PC-9 (cell line): ENCODE data around the gene MICAL3. TPM values are rescaled to one million over a fixed set of nuclear protein-coding genes. Genes with fewer than 3 reads are reported as not detected.

Experiments
- BruUV-seq: library from RNA; stranded (reverse); fragments of 400-500 nt; replicated peaks from 2 replicates; lab custom pipeline; 2021; lab: Mats Ljungman, UMichigan
- CTCF ChIA-PET: fragments of 300-600 bp; sonication (Branson Sonifier 250); formaldehyde crosslinking; loops from one replicate; lab custom pipeline; 2022; ENCODE audit warnings: antibody characterized with exemption; lab: Charles Lee
- POLR2A ChIA-PET: fragments of 300-600 bp; sonication (Branson Sonifier 250); formaldehyde crosslinking; loops from one replicate; lab custom pipeline; 2022; ENCODE audit warnings: antibody characterized with exemption; ENCODE audit not compliant: unreplicated experiment; lab: Charles Lee
- DNase-seq, 2 experiments: peaks; one replicate each; pipeline versions ENCODE4 v3.0.0 to v3.0.0-alpha.2; 2015 to 2022; ENCODE audit warnings: mixed read lengths in 1 of 2
- H2AFZ ChIP-seq: fragments of 200-600 bp; sonication (generic); 2 replicates; pipeline ENCODE4 v1.8.1; 2017; ENCODE audit warnings: antibody characterized with exemption
- H3F3A ChIP-seq: fragments of 200-600 bp; sonication (generic); 2 replicates; pipeline ENCODE4 v1.8.1; 2017; ENCODE audit warnings: antibody characterized with exemption, mild to moderate bottlenecking, low read depth; ENCODE audit not compliant: insufficient read depth
- H3K27ac ChIP-seq: fragments of 200-600 bp; sonication (generic); 2 replicates; pipeline ENCODE4 v1.6.1; 2016; ENCODE audit warnings: mixed run types
- H3K27me3 ChIP-seq: fragments of 200-600 bp; sonication (generic); 2 replicates; pipeline ENCODE4 v1.6.1; 2016; ENCODE audit warnings: low read depth, mixed run types; ENCODE audit not compliant: insufficient read depth
- H3K36me3 ChIP-seq: fragments of 200-600 bp; sonication (generic); 2 replicates; pipeline ENCODE4 v1.6.1; 2016; ENCODE audit warnings: low read depth, mixed run types
- H3K4me1 ChIP-seq: fragments of 200-600 bp; sonication (generic); replicated peaks from 2 replicates; pipeline ENCODE4 v1.6.1; 2016; ENCODE audit warnings: mixed run types; ENCODE audit not compliant: insufficient read depth
- H3K4me2 ChIP-seq: fragments of 200-600 bp; sonication (generic); 2 replicates; pipeline ENCODE4 v1.6.1; 2017; ENCODE audit warnings: mixed run types
- H3K4me3 ChIP-seq: fragments of 200-600 bp; sonication (generic); 2 replicates; pipeline ENCODE4 v1.6.1; 2016; ENCODE audit warnings: mixed run types
- H3K79me2 ChIP-seq: fragments of 200-600 bp; sonication (generic); 2 replicates; pipeline ENCODE4 v1.6.1; 2017; ENCODE audit warnings: low read depth, mixed run types
- H3K9me2 ChIP-seq: fragments of 200-600 bp; sonication (generic); 2 replicates; pipeline ENCODE4 v1.8.1; 2017; ENCODE audit warnings: mild to moderate bottlenecking; ENCODE audit not compliant: insufficient read depth
- H3K9me3 ChIP-seq: fragments of 200-600 bp; sonication (generic); 2 replicates; pipeline ENCODE4 v1.8.1; 2016; ENCODE audit warnings: low read depth; ENCODE audit not compliant: insufficient read depth
- H4K20me1 ChIP-seq: fragments of 200-600 bp; sonication (generic); 2 replicates; pipeline ENCODE4 v1.8.1; 2017; ENCODE audit not compliant: insufficient read depth
- CTCF ChIP-seq: fragments of 200-600 bp; sonication (generic); conservative IDR thresholded peaks from 2 replicates; pipeline ENCODE4 v1.6.1; 2017; ENCODE audit warnings: mixed run types, antibody characterized with exemption, mild to moderate bottlenecking, moderate library complexity
- EZH2 ChIP-seq: fragments of 200-600 bp; sonication (generic); IDR thresholded peaks from 2 replicates; pipeline ENCODE4 v1.8.0; 2017; ENCODE audit warnings: antibody characterized with exemption, low read depth
- intact Hi-C: fragments of 100-400 bp; cut with micrococcal nuclease; formaldehyde crosslinking; loops from one replicate; pipeline ENCODE4 v1.10.0; 2022; ENCODE audit not compliant: unreplicated experiment
- total RNA-seq: library from RNA; stranded (reverse); gene quantifications from 2 replicates; pipeline ENCODE4 v1.2.3, GENCODE V29; 2021

Gene MICAL3
- total RNA-seq, 1 experiment from 2014 or later: 27.4 TPM

- POLR2A ChIA-PET: no interaction called here
- CTCF ChIA-PET: no interaction called here
- Histone ChIP-seq H3K36me3 (no peaks in the 10 kb centered on the region), H3F3A (no peaks in the 10 kb centered on the region), H3K27me3 (no peaks in the 10 kb centered on the region), H4K20me1 (no peaks in the 10 kb centered on the region; the same call in 1 of the 2 replicates), H3K4me3 (no peak overlapping the region), H3K4me2 (no peak overlapping the region), H3K27ac (no peak overlapping the region), H3K9me3 (no peaks in the 10 kb centered on the region), H3K4me1 (no peaks in the 10 kb centered on the region), H3K9me2 (no peaks in the 10 kb centered on the region), H2AFZ (no peak overlapping the region), H3K79me2 (no peaks in the 10 kb centered on the region)
- BruUV-seq: no TSS peak
- no peak for TF ChIP-seq CTCF
- TF ChIP-seq EZH2: no peak
- intact Hi-C loops: no loop called here
- DNase-seq: no peak
Measured at GRCh38 chr22:17943533-17944249, 80.7 kb downstream of the MICAL3 start.

- Histone ChIP-seq H3K4me2 (no peak overlapping the region), H3K27ac (no peak overlapping the region), H3K9me2 (no peaks in the 10 kb centered on the region), H3K79me2 (no peaks in the 10 kb centered on the region), H3K4me1 (no peaks in the 10 kb centered on the region), H3K36me3 (no peaks in the 10 kb centered on the region), H4K20me1 (no peaks in the 10 kb centered on the region; the same call in 1 of the 2 replicates), H3K4me3 (no peak overlapping the region), H3K9me3 (no peaks in the 10 kb centered on the region), H3K27me3 (no peaks in the 10 kb centered on the region), H2AFZ (no peak overlapping the region), H3F3A (no peaks in the 10 kb centered on the region)
- no peak for DNase-seq
- TF ChIP-seq CTCF: no peak
- TF ChIP-seq EZH2: no peak
- ChIA-PET POLR2A (no interaction called here), CTCF (no interaction called here)
- BruUV-seq: no TSS peak
- intact Hi-C loops: no loop called here
Measured at GRCh38 chr22:17942721-17943120, 81.6 kb downstream of the MICAL3 start.

DNA sequence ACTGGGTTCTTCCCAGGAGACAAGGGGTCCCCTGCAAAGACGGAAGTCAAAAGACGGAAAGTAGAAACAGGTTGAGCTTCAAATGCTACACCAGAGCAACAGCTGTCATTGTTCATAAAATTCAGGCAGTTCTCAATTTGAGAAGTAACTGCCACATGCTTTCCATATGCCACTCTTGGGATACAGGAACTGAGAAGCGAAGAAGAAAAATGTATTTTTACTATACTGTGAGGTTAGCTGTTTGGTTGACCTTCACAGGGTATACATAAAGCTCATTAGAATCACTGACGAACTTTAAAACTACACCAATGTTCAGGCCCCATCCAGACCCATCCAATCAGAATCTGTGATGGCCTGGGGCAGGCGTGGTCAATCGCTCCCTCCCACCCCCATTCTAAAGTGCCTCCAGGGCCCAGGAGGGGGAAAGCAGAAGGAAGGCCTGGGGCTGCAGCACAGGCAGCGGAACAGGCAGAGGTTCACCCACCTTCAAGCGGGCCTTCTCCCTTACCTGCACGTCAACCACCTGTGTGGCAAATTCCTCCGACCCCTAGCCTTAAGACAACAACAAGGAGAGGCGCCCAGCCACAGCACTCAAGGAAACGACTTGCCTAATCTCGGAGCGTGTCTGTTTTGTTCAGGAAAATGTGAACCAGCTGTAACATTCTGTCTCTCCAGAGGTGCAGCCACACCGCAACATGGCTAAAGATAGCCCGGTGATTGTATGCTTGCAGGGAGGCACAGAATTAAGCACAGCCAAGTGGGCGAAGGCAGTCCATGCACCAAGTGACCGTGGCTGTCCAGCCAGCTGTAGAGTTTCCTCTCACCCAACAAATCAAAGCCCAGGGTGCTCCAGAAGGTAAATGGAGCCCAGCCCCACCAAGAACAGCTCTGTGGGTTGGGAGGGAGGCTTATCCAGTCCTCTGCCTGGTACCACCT lies 82.6 kb downstream of the MICAL3 start:
- H3K79me2 ChIP-seq: no peaks in the 10 kb centered on the region; the same call in 1 of the 2 replicates
- H3K4me1 ChIP-seq: no peaks in the 10 kb centered on the region
- H3K27ac ChIP-seq: no peak overlapping the region
- intact Hi-C loops: no loop called here
- no peaks in the 10 kb centered on the region for H3K9me2 ChIP-seq
- H4K20me1 ChIP-seq: no peaks in the 10 kb centered on the region
- BruUV-seq: no TSS peak
- H3K27me3 ChIP-seq: no peaks in the 10 kb centered on the region
- POLR2A ChIA-PET: interaction anchor here (0.5 kb wide), 1 partner anchor 206 kb away, joined by 3 read pairs; no protein-coding TSS in a partner anchor
- H3K36me3 ChIP-seq: no peaks in the 10 kb centered on the region
- no peak overlapping the region for H2AFZ ChIP-seq
- no peak overlapping the region for H3K4me2 ChIP-seq
- no peaks in the 10 kb centered on the region for H3F3A ChIP-seq
- CTCF ChIA-PET: no interaction called here
- H3K4me3 ChIP-seq: no peak overlapping the region
- TF ChIP-seq CTCF (no peak), EZH2 (no peak)
- H3K9me3 ChIP-seq: no peaks in the 10 kb centered on the region
- no peak for DNase-seq
